NCI-H2196 treated with DMSO at 0.1 percent for 48 hours (cell line): ENCODE data around the gene VOPP1.
"Not testable (repeated sequence)": the region's sequence is repeated elsewhere in the genome, so short reads cannot be mapped to it uniquely, and the experiment has no call there.

ENCODE experiments used
- DNase-seq: peaks from one replicate; lab custom pipeline; 2025; ENCODE audit not compliant: unreplicated experiment; lab: John Stamatoyannopoulos, UW

The VOPP1 gene

DNA sequence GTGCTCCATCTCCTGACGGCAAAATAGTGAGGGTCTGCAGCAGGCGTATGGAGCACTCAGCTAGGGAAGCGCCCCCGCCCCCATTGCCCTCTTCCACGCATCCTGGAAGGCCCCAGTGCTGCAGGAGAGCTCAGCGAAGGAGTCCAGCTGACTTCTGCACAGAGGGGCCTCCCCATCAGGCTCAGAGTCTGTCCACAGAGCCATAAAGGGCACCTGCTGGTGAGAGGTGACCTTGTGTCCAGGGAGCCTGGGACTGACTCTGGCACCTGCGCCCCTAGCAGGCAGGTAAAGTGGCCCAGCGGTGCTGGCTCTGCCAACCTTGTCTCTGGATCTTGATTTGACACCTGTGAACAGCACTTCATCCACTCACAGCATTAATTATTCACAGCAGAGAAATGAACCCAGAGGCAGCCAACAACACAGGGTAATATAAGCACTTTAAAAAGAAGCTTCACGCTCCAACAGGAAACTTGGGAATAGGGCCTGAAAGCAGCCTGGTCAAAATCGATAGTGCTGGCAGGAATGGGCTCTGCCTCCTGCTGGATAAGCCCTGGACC lies 59.6 kb downstream of the VOPP1 start:
- DNase-seq = no peak

GRCh38 chr7:55510621-55511020 lies 61.7 kb downstream of the VOPP1 start:
- no peak for DNase-seq

DNA sequence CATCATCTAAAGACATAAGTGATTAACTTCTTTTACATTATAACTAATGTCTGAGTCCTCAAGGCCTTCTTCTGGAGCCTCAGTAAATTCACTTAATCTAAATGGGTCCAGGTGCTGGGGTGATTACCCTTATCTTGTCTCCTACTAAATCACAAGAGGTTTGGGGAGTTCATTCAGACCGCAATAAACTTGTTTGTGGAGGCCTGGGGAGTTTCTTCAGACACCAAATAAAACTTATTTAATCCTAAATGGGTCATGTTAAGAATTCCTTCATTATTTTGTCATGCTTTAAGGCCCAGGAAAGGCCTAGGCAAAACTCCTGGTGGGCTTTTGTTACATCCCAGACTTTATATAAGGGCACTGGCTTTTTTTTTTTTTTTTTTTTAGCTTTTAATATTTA lies 62.1 kb downstream of the VOPP1 start:
- not testable (repeated sequence) for DNase-seq

GRCh38 chr7:55509322-55509721 lies 63.0 kb downstream of the VOPP1 start:
- DNase-seq = no peak

GRCh38 chr7:55508221-55509011 lies 63.9 kb downstream of the VOPP1 start:
- no peak for DNase-seq

DNA sequence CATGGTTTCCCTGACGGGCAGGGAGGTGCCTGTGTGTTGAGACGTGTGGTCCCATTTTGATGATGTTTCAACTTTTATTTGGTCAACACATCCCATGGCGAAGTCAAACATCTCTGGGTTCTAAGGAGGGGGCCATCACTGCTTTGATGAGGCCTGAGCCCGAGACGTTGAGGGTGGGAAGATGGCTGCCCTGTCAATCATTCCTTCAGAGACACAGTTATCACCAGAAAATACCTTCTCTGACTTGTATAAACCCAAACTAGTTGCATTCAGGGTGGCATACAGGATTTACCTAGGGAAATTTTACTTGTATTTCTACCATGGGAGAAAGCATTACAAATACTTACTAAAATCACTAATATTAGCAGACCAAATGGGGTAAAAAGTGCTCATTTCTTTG lies 64.6 kb downstream of the VOPP1 start:
- DNase-seq = no peak

- DNase-seq = no peak
Observed at GRCh38 chr7:55504967-55505658, 67.2 kb downstream of the VOPP1 start.

DNA sequence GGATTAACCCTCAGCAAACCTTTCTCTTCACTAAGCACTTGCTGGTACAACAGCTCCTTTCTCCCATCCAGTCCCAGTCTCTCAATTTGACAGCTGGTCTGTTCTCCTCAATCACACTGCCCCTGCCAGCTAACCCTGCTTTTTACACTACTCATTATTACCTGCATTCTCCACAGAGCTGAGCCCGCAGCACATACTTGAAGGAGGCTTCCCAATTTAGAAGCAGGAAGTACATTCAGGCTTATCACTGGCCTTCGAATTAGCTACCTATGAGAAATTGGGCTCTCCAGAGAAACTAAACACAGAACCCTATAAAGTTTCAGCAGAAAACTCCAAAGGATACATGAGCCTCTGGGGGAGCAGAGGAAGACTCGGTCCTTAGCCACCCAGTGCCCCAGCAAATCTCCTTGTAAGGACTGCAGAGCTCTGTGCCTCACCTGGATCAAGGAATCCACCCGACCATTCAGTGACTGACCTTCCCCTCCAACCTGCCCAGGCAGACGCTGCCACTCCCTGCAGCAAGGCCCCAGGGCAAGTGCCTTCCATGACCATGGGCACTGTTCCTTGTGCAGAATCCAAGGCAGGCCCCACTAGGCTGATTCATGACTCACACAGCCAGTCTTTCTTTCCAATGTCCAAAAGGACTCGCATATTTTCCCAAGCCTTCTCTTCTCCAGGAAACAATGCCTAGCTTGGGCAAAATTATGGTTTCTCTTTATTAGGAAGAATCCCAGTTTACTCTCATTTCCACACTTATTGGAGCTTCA lies 68.0 kb downstream of the VOPP1 start:
- no peak for DNase-seq

DNA sequence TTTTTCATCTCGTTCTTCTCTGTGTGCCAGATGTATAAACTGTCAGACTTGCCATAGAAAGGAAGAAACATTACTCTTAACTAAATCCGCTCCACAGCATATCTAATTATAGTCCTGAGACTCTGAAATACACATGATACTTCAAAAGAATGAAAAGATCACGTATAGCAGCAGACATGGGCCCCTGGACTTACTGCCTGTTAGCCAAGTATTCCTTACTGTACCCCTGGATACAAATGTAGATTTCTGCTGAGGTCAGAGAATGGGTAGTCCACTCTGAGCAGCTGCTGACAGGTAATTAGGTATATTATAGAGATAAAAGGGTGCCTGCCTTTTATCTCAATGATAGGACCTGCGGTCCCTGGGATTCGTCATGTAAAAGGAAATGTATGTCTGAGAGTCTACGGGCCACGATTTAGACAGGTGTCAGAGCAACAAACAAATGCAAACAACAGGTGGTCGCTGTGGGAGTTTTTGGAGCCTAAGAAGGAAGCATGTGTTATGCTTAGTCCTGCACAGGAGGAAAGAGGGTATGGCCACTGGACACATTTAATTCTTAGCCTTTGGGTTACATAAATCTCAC lies 69.4 kb downstream of the VOPP1 start:
- no peak for DNase-seq

DNA sequence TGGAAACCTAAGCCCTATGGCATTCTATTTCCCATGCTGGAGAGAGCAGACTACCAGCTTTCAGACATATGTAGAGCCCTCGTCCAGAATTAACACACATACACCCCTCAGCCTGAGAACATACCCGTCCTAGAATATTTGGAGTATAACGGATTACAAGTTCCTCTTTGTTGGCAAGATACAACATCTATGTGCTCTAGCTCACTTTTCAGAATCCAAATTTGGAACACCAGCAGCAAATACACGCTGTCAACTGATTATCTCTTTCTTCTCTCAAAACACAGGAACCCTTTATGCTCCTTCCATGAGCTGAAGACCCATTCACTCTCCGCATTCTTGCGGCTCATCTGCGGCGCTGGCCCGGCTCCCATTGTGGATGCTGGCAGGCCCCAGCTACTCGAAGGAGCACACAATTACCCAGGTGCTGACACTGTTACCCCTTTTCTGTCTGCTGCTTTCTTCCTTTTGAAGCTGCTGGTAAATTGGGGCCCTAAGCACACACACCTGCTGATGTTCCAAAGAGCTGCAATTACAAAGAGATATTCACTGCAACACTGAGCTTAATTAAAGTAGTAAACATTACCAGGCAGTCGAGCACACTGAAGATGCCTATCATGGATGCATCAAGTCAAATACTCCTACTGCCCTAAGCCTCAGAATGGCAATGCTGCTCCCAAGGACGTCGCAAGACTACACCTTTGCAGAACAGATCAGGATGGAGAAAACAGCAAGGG lies 70.0 kb downstream of the VOPP1 start:
- no peak for DNase-seq

DNA sequence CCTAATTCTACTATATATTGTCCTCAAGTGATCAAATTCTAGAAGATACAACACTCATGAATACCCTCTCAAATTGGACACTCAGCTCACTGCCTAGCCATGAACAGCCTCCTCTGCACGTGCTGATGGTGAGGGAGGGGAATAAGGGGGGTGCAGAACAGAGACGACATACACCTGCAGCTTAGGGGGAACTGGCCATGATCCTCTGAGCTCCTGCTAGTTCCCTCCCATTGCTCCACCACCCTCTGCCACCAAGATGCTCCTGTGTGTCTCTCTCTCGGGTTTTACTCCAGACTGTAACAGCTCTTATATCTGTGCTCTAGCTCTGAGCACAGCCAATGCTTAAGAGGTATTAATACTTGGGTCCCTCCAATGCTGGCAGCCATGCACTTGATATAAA lies 70.7 kb downstream of the VOPP1 start:
- DNase-seq = no peak

- DNase-seq = no peak
Observed at GRCh38 chr7:55500117-55500756, 72.1 kb downstream of the VOPP1 start.

GRCh38 chr7:55499591-55499990 lies 72.7 kb downstream of the VOPP1 start:
- DNase-seq = no peak

GRCh38 chr7:55498770-55499169 lies 73.5 kb downstream of the VOPP1 start:
- no peak for DNase-seq

GRCh38 chr7:55498142-55498541 lies 74.2 kb downstream of the VOPP1 start:
- no peak for DNase-seq

- DNase-seq = no peak
Observed at GRCh38 chr7:55497521-55497920, 74.8 kb downstream of the VOPP1 start.

GRCh38 chr7:55496906-55497305 lies 75.4 kb downstream of the VOPP1 start:
- no peak for DNase-seq

- DNase-seq = no peak
Observed at GRCh38 chr7:55494951-55495350, 77.4 kb downstream of the VOPP1 start.

DNA sequence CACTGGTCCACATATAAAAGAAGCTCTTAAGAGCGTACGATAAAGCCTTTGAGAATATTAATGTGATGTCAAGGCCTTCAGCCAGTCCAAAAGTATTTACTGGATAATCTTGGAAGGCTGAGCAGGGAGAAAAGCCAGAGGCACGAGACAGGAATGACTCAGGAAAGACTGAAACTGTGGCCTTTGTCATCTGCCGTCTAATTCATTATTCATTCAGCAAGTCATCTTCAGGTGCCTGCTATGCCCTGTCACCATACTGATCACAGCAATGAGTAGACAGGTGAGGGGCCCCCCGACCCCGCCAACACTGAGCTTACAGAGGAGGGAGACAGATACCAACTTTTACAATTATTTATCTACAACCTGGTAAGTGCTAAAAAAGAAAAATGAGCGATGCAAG lies 78.9 kb downstream of the VOPP1 start:
- no peak for DNase-seq

- DNase-seq = no peak
Observed at GRCh38 chr7:55491346-55491745, 81.0 kb downstream of the VOPP1 start.
